ENCODE results near the gene STK40. TPM values are rescaled to one million over a fixed set of nuclear protein-coding genes. Genes with fewer than 3 reads are reported as not detected.

Gene STK40
- total RNA-seq, 1 experiment from 2014 or later: 49.6 TPM

- ChIA-PET POLR2A (no interaction called here), CTCF (interaction anchor here (0.7 kb wide), 1 partner anchor 16 kb away, joined by 3 read pairs; no protein-coding TSS in a partner anchor)
- TSS peak; percentile 95 for BruUV-seq (replicated peaks)
- intact Hi-C loops (cut with micrococcal nuclease; ENCODE audit: unreplicated experiment) (loop anchor here (5.0 kb wide), 1 partner anchor 36 kb away; no protein-coding TSS in a partner anchor), in situ Hi-C loops (cut with HindIII; ENCODE audit: low pct_unique_long_range_greater_than_20kb, low sequenced_read_pairs) (no loop called here)
- ATAC-seq (peak; percentile 83), DNase-seq (ENCODE audit: low read depth, low spot score) (peak; percentile 98)
- Histone ChIP-seq H3K27me3 (ENCODE audit: control insufficient read depth, insufficient read depth, low read length) (no peaks in the 10 kb centered on the region), H3K9me3 (ENCODE audit: control insufficient read depth, insufficient read depth, low read depth, low read length) (no peaks in the 10 kb centered on the region), H3K4me3 (ENCODE audit: low read depth in 2 of 2, low read length in 2 of 2) (peak overlapping the region; percentile 68 to 89), H3K36me3 (ENCODE audit: control insufficient read depth, insufficient read depth, low read length) (no peaks in the 10 kb centered on the region; the same call in 1 of the 2 replicates), H3K27ac (ENCODE audit: low read length) (peak overlapping the region; percentile 99), H3K4me1 (ENCODE audit: control insufficient read depth, insufficient read depth, low read length) (peaks cover 27% of the 10 kb centered on the region)
- TF ChIP-seq REST (IDR thresholded peaks at IDR 0.05; ENCODE audit: insufficient read depth in 1 of 2, low read depth in 2 of 2, low read length in 1 of 2): no peak
- TF ChIP-seq SIN3A (IDR thresholded peaks at IDR 0.05; ENCODE audit: borderline replicate concordance, insufficient read depth, low read depth, low read length): peak; percentile 98
- TF ChIP-seq CTCF (IDR thresholded peaks at IDR 0.05): no peak
- TF ChIP-seq TCF7L2 (IDR thresholded peaks at IDR 0.05; ENCODE audit: low read depth, low read length): no peak
- peak; percentile 81 for TF ChIP-seq POLR2AphosphoS5 (IDR thresholded peaks at IDR 0.05; ENCODE audit: low read depth, low read length)
Measured at GRCh38 chr1:36386265-36387140, 779 bp upstream of the STK40 start.

GRCh38 chr1:36384542-36385409 is 948 bp downstream of the STK40 start:
- TF ChIP-seq TCF7L2 (IDR thresholded peaks at IDR 0.05; ENCODE audit: low read depth, low read length): no peak
- TF ChIP-seq REST (IDR thresholded peaks at IDR 0.05; ENCODE audit: insufficient read depth in 1 of 2, low read depth in 2 of 2, low read length in 1 of 2): no peak
- TF ChIP-seq SIN3A (IDR thresholded peaks at IDR 0.05; ENCODE audit: borderline replicate concordance, insufficient read depth, low read depth, low read length): no peak
- no peak for TF ChIP-seq POLR2AphosphoS5 (IDR thresholded peaks at IDR 0.05; ENCODE audit: low read depth, low read length)
- TF ChIP-seq CTCF (IDR thresholded peaks at IDR 0.05): no peak
- BruUV-seq (replicated peaks): TSS peak; percentile 79
- Histone ChIP-seq H3K4me3 (ENCODE audit: low read depth in 2 of 2, low read length in 2 of 2) (peak overlapping the region; percentile 90 to 94), H3K27ac (ENCODE audit: low read length) (peak overlapping the region; percentile 84), H3K27me3 (ENCODE audit: control insufficient read depth, insufficient read depth, low read length) (no peaks in the 10 kb centered on the region), H3K4me1 (ENCODE audit: control insufficient read depth, insufficient read depth, low read length) (peaks cover 39% of the 10 kb centered on the region), H3K9me3 (ENCODE audit: control insufficient read depth, insufficient read depth, low read depth, low read length) (no peaks in the 10 kb centered on the region), H3K36me3 (ENCODE audit: control insufficient read depth, insufficient read depth, low read length) (no peaks in the 10 kb centered on the region; the same call in 1 of the 2 replicates)
- ATAC-seq (0 out of 2 replicates have a peak, but pooled peaks have one; percentile 3), DNase-seq (ENCODE audit: low read depth, low spot score) (no peak)
- CTCF ChIA-PET: interaction anchor here (0.9 kb wide), 1 partner anchor 42 kb away, joined by 3 read pairs; no protein-coding TSS in a partner anchor
- intact Hi-C loops (cut with micrococcal nuclease; ENCODE audit: unreplicated experiment) (loop anchor here (5.0 kb wide), 1 partner anchor 38 kb away; no protein-coding TSS in a partner anchor), in situ Hi-C loops (cut with HindIII; ENCODE audit: low pct_unique_long_range_greater_than_20kb, low sequenced_read_pairs) (no loop called here)
- POLR2A ChIA-PET: interaction anchor here (0.6 kb wide), 1 partner anchor 1190 kb away, joined by 4 read pairs; no protein-coding TSS in a partner anchor

Measured in Panc1 (cell line).